Thyroid gland (tissue), 4 donors: Measurements from ENCODE around the gene ENPP4.

Source experiments
- POLR2A ChIP-seq, 2 donors: fragments of 450-650 bp; IDR thresholded peaks; one replicate each; pipeline ENCODE4 v1.6.1; 2017; ENCODE audit warnings: antibody characterized with exemption in 2 of 2, mild to moderate bottlenecking in 2 of 2, moderate library complexity in 1 of 2
- TF ChIP-seq, protein P1 (sequence below), 6 experiments: fragments of 200-600 bp in 3 of 6; fragments of 450-650 bp in 3 of 6; sonication (generic) in 3 of 6; IDR thresholded peaks; one replicate each; pipeline ENCODE4 v1.5.1; 2016 to 2019; ENCODE audit warnings: antibody characterized with exemption in 6 of 6, mild to moderate bottlenecking in 2 of 6, inconsistent platforms in 1 of 6, moderate library complexity in 1 of 6

DNA sequence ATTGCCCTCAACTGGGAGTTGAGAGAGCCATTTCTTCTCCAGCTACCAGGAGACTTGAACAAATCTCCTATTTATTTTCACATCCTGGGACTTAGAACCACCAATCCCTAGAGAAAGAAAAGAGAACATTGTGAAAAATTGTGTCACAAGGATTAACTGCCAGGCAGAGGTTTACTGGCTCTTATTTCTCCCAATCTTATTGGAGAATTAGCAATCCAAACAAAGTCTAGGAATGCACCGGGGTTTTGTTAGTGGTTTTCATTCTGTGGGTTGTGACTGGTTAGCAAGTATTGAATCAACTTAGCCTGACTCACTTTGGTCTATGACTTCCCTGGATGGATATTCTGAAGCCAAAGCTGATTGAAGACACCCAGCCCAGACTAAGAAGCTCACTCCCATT is 62.2 kb downstream of the ENPP4 start:
- TF ChIP-seq, protein P1, sequence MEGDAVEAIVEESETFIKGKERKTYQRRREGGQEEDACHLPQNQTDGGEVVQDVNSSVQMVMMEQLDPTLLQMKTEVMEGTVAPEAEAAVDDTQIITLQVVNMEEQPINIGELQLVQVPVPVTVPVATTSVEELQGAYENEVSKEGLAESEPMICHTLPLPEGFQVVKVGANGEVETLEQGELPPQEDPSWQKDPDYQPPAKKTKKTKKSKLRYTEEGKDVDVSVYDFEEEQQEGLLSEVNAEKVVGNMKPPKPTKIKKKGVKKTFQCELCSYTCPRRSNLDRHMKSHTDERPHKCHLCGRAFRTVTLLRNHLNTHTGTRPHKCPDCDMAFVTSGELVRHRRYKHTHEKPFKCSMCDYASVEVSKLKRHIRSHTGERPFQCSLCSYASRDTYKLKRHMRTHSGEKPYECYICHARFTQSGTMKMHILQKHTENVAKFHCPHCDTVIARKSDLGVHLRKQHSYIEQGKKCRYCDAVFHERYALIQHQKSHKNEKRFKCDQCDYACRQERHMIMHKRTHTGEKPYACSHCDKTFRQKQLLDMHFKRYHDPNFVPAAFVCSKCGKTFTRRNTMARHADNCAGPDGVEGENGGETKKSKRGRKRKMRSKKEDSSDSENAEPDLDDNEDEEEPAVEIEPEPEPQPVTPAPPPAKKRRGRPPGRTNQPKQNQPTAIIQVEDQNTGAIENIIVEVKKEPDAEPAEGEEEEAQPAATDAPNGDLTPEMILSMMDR (IDR thresholded peaks at IDR 0.05), result no peak
- no peak for TF ChIP-seq POLR2A (IDR thresholded peaks at IDR 0.05)
